HepG2 (cell line): ENCODE data around the gene NFAT5. TPM values are rescaled to one million over a fixed set of nuclear protein-coding genes. Genes with fewer than 3 reads are reported as not detected.

Experiments
- ATAC-seq: fragments of 200-7000 bp; cut with Tn5 transposase; 3 replicates; pipeline ENCODE4 v1.9.1; 2020; ENCODE audit warnings: mild to moderate bottlenecking, moderate library complexity
- BruUV-seq: library from RNA; stranded (reverse); fragments of 400-500 nt; replicated peaks from 2 replicates; lab custom pipeline; 2021; lab: Mats Ljungman, UMichigan
- CTCF ChIA-PET: fragments of 300-600 bp; formaldehyde crosslinking; extraction: SDS; loops from one replicate; lab custom pipeline; 2021; ENCODE audit warnings: low total read pairs, inconsistent platforms, low intra/inter-chr PET ratio; lab: Yijun Ruan, JAX
- POLR2A ChIA-PET: fragments of 350-600 bp; sonication (Branson Sonifier 250); formaldehyde crosslinking; loops from one replicate; lab custom pipeline; 2020; ENCODE audit warnings: antibody characterized with exemption, inconsistent platforms; lab: Yijun Ruan, JAX
- DNase-seq: peaks from one replicate; pipeline ENCODE4 v3.0.0-alpha.2; 2015; ENCODE audit warnings: low spot score
- FAIRE-seq: peaks from 3 replicates; lab custom pipeline; 2011; peaks lifted over from hg19 to GRCh38; lab: Jason Lieb, UNC
- H2AFZ ChIP-seq: one replicate; pipeline ENCODE4 v1.6.1; 2011; ENCODE audit warnings: low read length, inconsistent platforms
- H3K27ac ChIP-seq: fragments of 300-600 bp; 3 replicates; pipeline ENCODE4 v1.8.0; 2011; ENCODE audit warnings: mixed run types, mild to moderate bottlenecking, mixed read lengths, low read length, inconsistent platforms; ENCODE audit not compliant: insufficient read depth; ENCODE audit errors: extremely low read length
- H3K27me3 ChIP-seq, 2 experiments: fragments of 200-600 bp in 1 of 2; 2 replicates in 1 of 2; 3 replicates in 1 of 2; pipeline versions ENCODE4 v1.6.0 to v1.8.0; 2011; ENCODE audit warnings: low read length in 2 of 2, mild to moderate bottlenecking in 2 of 2, moderate library complexity in 2 of 2, inconsistent platforms in 1 of 2; ENCODE audit not compliant: insufficient read depth in 2 of 2, control insufficient read depth in 1 of 2
- H3K36me3 ChIP-seq, 2 experiments: fragments of 200-600 bp in 1 of 2; replicated peaks in 1 of 2; 2 replicates in 1 of 2; 3 replicates in 1 of 2; pipeline versions ENCODE4 v1.5.1 to v1.8.0; 2011; ENCODE audit warnings: low read length in 2 of 2, inconsistent platforms in 1 of 2; ENCODE audit not compliant: insufficient read depth in 2 of 2, control insufficient read depth in 1 of 2
- H3K4me1 ChIP-seq: 2 replicates; pipeline ENCODE4 v1.5.1; 2012; ENCODE audit warnings: low read length, inconsistent platforms; ENCODE audit not compliant: insufficient read depth
- H3K4me2 ChIP-seq: 2 replicates; pipeline ENCODE4 v1.6.0; 2011; ENCODE audit warnings: low read depth, low read length, inconsistent platforms
- H3K4me3 ChIP-seq, 3 experiments: fragments of 200-600 bp in 1 of 3; sonication (generic), shearing (Covaris generic) in 1 of 3; replicated peaks in 1 of 3; 2 replicates each; pipeline ENCODE4 v1.5.1; 2011 to 2016; ENCODE audit warnings: low read length in 3 of 3, inconsistent platforms in 2 of 3, low read depth in 2 of 3, mild to moderate bottlenecking in 2 of 3, control low read depth in 1 of 3, mixed read lengths in 1 of 3; ENCODE audit not compliant: insufficient read depth in 1 of 3
- H3K79me2 ChIP-seq: one replicate; pipeline ENCODE4 v1.6.1; 2011; ENCODE audit warnings: low read length, inconsistent platforms; ENCODE audit not compliant: insufficient read depth
- H3K9ac ChIP-seq: 2 replicates; pipeline ENCODE4 v1.6.0; 2011; ENCODE audit warnings: mild to moderate bottlenecking, low read depth, low read length, inconsistent platforms; ENCODE audit not compliant: insufficient read depth
- H3K9me3 ChIP-seq: 2 replicates; pipeline ENCODE4 v1.5.1; 2012; ENCODE audit warnings: mild to moderate bottlenecking, low read length
- H4K20me1 ChIP-seq: 2 replicates; pipeline ENCODE4 v1.6.0; 2011; ENCODE audit warnings: inconsistent platforms, mild to moderate bottlenecking, low read length, moderate library complexity; ENCODE audit not compliant: insufficient read depth
- FOXM1 ChIP-seq: sonication (generic); formaldehyde crosslinking; IDR thresholded peaks from 2 replicates; pipeline ENCODE4 v1.5.0; 2020; ENCODE audit warnings: missing genetic modification reagents
- HOXA5 ChIP-seq: sonication (generic); formaldehyde crosslinking; IDR thresholded peaks from 2 replicates; pipeline ENCODE4 v1.4.0; 2020; ENCODE audit warnings: missing genetic modification reagents
- MED1 ChIP-seq: sonication (generic); formaldehyde crosslinking; IDR thresholded peaks from 2 replicates; pipeline ENCODE4 v1.4.0; 2020; ENCODE audit warnings: missing genetic modification reagents
- TRIM22 ChIP-seq: fragments of 450-650 bp; IDR thresholded peaks from 2 replicates; pipeline ENCODE4 v1.6.1; 2017
- ZNF646 ChIP-seq: sonication (generic); formaldehyde crosslinking; IDR thresholded peaks from 2 replicates; pipeline ENCODE4 v1.9.0; 2021; ENCODE audit warnings: mild to moderate bottlenecking, missing genetic modification reagents
- WGBS: methylation state at CpG from one replicate; pipeline ENCODE4 v1.1.6; 2017; ENCODE audit warnings: low lambda C conversion rate; 5-methylcytosine and 5-hydroxymethylcytosine counted together
- in situ Hi-C: cut with HindIII; loops from 2 replicates; pipeline ENCODE4 v1.10.0; 2017; ENCODE audit warnings: low pct_unique_long_range_greater_than_20kb; ENCODE audit not compliant: extremely low pct_ligation_motif_present
- intact Hi-C: fragments of 100-400 bp; cut with micrococcal nuclease; formaldehyde crosslinking; loops from one replicate; pipeline ENCODE4 v1.10.0; 2022; ENCODE audit not compliant: unreplicated experiment
- polyA plus RNA-seq, 8 experiments: library from polyadenylated mRNA; depleted of rRNA in 3 of 8; stranded (reverse) in 7 of 8; unstranded in 1 of 8; fragments of >200 nt; fragmentation: Illumina TruSeq in 4 of 8; extraction: Trizol in 4 of 8; gene quantifications; 2 replicates each; pipeline versions ENCODE4 v1.2.1 to v1.2.3, GENCODE V29; 2011 to 2016; ENCODE audit warnings: low read depth in 4 of 8, missing spikeins in 1 of 8, mixed read lengths in 1 of 8; ENCODE audit not compliant: insufficient read depth in 1 of 8
- total RNA-seq, 5 experiments: library from RNA; depleted of rRNA; stranded (reverse); fragments of >200 nt; fragmentation: Illumina TruSeq; extraction: Trizol; gene quantifications; 2 replicates each; pipeline ENCODE4 v1.2.3, GENCODE V29; 2016; ENCODE audit warnings: low read depth in 1 of 5

NFAT5 gene
- total and polyA plus RNA-seq, 2 of the 13 experiments (the other 11 are each of a cell fraction or from before 2014, with no cell fraction given), result 20.5 to 54.3 TPM

GRCh38 chr16:69726313-69727060 is 160.7 kb downstream of the NFAT5 start, which contains the start of gene NQO1 (continued):
- TF ChIP-seq ZNF646 (CRISPR knock-in tag), result no peak
- no peak for TF ChIP-seq FOXM1 (CRISPR knock-in tag)
- TF ChIP-seq, all 625 proteins: peak for 249

- FAIRE-seq (no peak), DNase-seq (no peak), ATAC-seq (no peak)
- H4K20me1 ChIP-seq, result no peaks in the 10 kb centered on the region
- in situ Hi-C loops (no loop called here), intact Hi-C loops (no loop called here)
- 89% methylated on average over 5 of the region's 5 CpGs for WGBS
- CTCF ChIA-PET, result no interaction called here
- peaks cover 41% of the 10 kb centered on the region for H3K79me2 ChIP-seq
- H3K27ac ChIP-seq, result peak overlapping the region; percentile 87
- POLR2A ChIA-PET, result interaction anchor here (1.0 to 10.0 kb wide), 3 partner anchors 9 to 24 kb away, joined by 5 to 211 read pairs (median 19); partner anchors contain the start of gene NOB1
- no TSS peak for BruUV-seq
- H3K27me3 ChIP-seq, result no peaks in the 10 kb centered on the region
- no peaks in the 10 kb centered on the region for H3K9me3 ChIP-seq
- peak overlapping the region; percentile 97 for H3K4me2 ChIP-seq
- H3K4me1 ChIP-seq, result peaks cover 57% of the 10 kb centered on the region
- H2AFZ ChIP-seq, result no peak overlapping the region
- peak overlapping the region in 1 of 3 experiments; percentile 72; a peak in 2 of 6 replicates for H3K4me3 ChIP-seq
- no peaks in the 10 kb centered on the region for H3K36me3 ChIP-seq
- H3K9ac ChIP-seq, result no peak overlapping the region
- TF ChIP-seq HOXA5 (CRISPR knock-in tag) (0 out of 2 replicates have a peak, but pooled peaks have one; percentile 14), TRIM22 (no peak), MED1 (CRISPR knock-in tag) (peak; percentile 31; the same call in 1 of the 2 replicates)
These were observed 162.1 kb downstream of the NFAT5 start for GRCh38 chr16:69727916-69728270.
